ENCODE measurements around the gene MAGEA1. TPM values are rescaled to one million over a fixed set of nuclear protein-coding genes. Genes with fewer than 3 reads are reported as not detected.

The MAGEA1 gene
- total and polyA plus RNA-seq, 4 donors: not detected

GRCh38 chrX:153225438-153226098 lies 46.5 kb downstream of the MAGEA1 start:
- H3K4me1 ChIP-seq (ENCODE audit: control insufficient read depth in 4 of 4, insufficient read depth in 4 of 4, low read length in 3 of 4): no peaks in the 10 kb centered on the region
- TF ChIP-seq YY1 (IDR thresholded peaks at IDR 0.05): no peak
- no peak for TF ChIP-seq HNF4G (IDR thresholded peaks at IDR 0.05)
- no peak for TF ChIP-seq RXRA (IDR thresholded peaks at IDR 0.05)
- no peak for TF ChIP-seq NR2F2 (IDR thresholded peaks at IDR 0.05)
- no peak for TF ChIP-seq ZBTB33 (IDR thresholded peaks at IDR 0.05)
- TF ChIP-seq GABPA (IDR thresholded peaks at IDR 0.05 in 1 of 2, conservative IDR thresholded peaks at IDR 0.05 in 1 of 2): no peak
- no peak for TF ChIP-seq REST (IDR thresholded peaks at IDR 0.05)
- TF ChIP-seq FOXA1 (IDR thresholded peaks at IDR 0.05): no peak
- TF ChIP-seq MAX (IDR thresholded peaks at IDR 0.05): no peak
- no peak for TF ChIP-seq CTCF (IDR thresholded peaks at IDR 0.05; ENCODE audit: low read depth, low read length, missing input control)
- TF ChIP-seq ATF3 (IDR thresholded peaks at IDR 0.05): no peak
- TF ChIP-seq HNF4A (conservative IDR thresholded peaks at IDR 0.05): no peak
- no peak for TF ChIP-seq TAF1 (conservative IDR thresholded peaks at IDR 0.05)
- no peak for TF ChIP-seq JUND (IDR thresholded peaks at IDR 0.05)
- TF ChIP-seq SP1 (IDR thresholded peaks at IDR 0.05): no peak
- TF ChIP-seq RAD21 (IDR thresholded peaks at IDR 0.05): no peak
- TF ChIP-seq EGR1 (IDR thresholded peaks at IDR 0.05; ENCODE audit: low read depth in 2 of 2): no peak
- WGBS: 90% methylated on average over 8 of the region's 8 CpGs
- DNase-seq (ENCODE audit: low spot score): no peak
- H3K9me3 ChIP-seq (ENCODE audit: control insufficient read depth in 4 of 4, low read length in 3 of 4): no peaks in the 10 kb centered on the region
- no peak overlapping the region for H3K9ac ChIP-seq (ENCODE audit: low read depth in 1 of 2, low read length in 2 of 2)
- no peak overlapping the region for H3K27ac ChIP-seq (ENCODE audit: low read depth in 1 of 2, low read length in 2 of 2)
- no peaks in the 10 kb centered on the region for H3K36me3 ChIP-seq (ENCODE audit: control insufficient read depth in 4 of 4, insufficient read depth in 3 of 4, low read depth in 1 of 4, low read length in 3 of 4)
- no peaks in the 10 kb centered on the region for H3K27me3 ChIP-seq (ENCODE audit: control insufficient read depth in 4 of 4, insufficient read depth in 4 of 4, low read length in 3 of 4)
- H3K4me3 ChIP-seq (ENCODE audit: low read depth in 1 of 3, low read length in 3 of 3): no peak overlapping the region

Data from liver (tissue), 9 donors.